Measurements from ENCODE around the gene EPS8L1.
A peak's percentile ranks its signal among the peaks of the same experiment; 100 is the strongest.

EPS8L1 gene

DNA sequence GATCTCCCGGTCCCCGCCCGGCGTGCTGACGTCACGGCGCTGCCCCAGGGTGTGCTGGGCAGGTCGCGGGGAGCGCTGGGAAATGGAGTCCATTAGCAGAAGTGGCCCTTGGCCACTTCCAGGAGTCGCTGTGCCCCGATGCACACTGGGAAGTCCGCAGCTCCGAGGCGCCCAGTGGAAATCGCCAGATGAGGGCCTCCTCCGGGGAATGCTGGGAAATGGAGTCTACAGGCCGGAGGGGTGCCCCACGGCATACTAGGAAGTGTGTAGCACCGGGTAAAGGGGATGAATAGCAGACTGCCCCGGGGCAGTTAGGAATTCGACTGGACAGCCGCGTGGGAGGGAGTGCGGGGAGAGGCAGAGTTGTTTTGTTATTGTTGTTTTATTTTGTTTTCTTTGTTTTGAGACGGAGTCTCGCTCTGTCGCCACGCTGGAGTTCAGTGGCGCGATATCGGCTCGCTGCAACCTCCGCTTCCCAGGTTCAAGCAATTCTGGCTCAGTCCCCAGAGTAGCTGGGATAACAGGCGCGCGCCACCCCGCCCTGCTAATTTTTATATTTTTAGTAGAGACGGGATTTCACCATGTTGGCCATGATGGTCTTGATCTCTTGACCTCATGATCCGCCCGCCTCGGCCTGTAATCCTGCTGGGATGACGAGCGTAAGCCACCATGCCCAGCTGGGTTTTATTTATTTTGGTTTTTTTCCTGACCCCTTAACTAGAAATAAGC, 42.2 kb downstream of the EPS8L1 start:
- peak; percentile 96 for DNase-seq

DNA sequence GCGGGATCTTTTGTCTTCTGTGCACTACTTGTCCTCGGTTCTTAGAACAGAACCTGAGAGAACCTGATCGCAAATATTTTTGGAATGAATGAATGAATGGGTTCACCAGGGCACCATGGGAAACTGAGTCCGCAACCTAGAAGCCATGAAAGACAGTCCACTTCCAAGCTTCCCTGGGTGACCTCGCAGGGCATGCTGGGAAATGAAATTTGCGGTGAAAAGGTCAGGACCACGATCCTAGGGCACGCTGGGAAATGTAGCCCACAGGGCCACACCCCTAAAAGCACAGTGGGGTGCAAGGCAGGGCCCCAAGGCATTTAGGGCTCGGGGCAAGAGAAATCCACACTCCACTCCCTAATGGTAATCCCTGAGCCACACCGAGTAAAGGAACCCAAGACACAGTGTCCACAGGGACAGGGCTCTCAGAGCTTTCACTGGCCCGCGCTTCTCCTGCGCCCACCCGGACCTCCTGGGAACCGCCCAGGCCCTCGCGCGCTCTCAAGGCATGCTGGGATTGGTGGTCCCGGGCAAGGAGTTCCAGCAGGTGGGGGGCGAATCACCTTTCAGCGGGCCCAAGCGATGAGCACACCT, 42.8 kb downstream of the EPS8L1 start:
- DNase-seq: no peak

DNA sequence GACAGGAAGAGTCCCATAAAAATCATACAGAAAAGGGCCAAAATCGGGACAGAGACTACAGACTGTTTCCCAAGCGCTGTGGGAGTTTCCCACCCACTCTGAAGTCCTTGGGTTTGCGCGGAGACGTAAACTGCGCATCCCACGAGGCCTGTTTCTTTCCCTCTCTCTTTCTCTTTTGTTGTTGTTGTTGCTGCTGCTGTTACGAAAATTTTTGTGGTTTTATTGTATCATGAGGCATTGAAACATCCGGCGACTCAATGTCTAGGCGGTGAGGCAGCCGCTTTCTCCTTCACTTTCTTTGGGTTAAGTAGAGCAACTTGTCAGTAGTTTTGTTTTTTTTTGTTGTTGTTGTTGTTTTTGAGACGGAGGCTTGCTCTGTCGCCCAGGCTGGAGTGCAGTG, 43.4 kb downstream of the EPS8L1 start:
- DNase-seq: no peak

DNA sequence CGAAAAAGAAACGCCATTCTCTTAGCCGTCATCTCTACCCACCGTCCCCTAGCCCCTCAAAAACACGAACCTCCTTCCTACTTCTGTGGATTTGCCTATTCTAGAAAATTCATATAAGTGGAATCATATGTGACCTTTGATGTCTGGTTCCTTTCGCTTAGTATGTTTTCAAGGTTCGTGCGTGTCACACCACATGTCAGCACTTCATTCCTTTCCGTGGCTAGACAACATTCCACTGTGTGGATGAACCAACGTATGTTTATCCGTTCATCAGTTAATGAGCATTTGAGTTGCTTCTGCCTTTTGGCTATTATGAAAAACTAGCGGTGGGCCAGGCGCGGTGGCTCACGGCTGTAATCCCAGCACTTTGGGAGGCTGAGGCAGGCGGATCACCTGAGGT, 55.8 kb downstream of the EPS8L1 start:
- no peak for DNase-seq

DNA sequence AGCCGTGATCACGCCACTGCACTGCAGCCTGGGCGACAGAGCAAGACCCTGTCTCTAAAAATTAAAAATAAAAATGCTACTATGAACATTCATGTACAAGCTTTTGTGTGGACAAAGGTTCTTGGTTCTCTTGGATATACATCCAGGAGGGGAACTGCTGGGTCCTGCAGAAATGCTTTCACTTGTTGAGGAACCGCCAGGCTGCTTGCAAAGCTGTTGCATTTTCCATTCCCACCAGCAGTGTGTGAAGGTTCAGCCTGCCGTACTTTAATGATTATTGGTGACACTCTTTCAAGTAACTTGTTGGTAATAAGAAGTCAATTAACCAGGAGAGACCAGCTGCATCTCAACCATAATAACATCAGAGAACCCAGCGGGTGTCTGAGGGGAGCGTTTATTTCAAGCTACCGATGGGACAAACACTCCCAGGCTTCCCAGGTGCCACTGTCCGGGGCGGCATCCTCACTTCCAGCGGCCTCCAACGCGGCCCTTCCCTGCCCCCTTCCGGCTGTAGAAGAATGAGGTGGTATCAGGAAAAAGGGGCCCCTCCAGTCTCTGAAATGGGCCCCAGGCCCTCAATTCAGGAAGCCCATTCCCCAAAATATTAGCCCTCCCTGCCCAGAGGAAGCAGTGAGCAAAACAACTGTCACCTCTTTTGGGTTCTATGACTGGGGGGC, 56.9 kb downstream of the EPS8L1 start:
- no peak for DNase-seq

DNA sequence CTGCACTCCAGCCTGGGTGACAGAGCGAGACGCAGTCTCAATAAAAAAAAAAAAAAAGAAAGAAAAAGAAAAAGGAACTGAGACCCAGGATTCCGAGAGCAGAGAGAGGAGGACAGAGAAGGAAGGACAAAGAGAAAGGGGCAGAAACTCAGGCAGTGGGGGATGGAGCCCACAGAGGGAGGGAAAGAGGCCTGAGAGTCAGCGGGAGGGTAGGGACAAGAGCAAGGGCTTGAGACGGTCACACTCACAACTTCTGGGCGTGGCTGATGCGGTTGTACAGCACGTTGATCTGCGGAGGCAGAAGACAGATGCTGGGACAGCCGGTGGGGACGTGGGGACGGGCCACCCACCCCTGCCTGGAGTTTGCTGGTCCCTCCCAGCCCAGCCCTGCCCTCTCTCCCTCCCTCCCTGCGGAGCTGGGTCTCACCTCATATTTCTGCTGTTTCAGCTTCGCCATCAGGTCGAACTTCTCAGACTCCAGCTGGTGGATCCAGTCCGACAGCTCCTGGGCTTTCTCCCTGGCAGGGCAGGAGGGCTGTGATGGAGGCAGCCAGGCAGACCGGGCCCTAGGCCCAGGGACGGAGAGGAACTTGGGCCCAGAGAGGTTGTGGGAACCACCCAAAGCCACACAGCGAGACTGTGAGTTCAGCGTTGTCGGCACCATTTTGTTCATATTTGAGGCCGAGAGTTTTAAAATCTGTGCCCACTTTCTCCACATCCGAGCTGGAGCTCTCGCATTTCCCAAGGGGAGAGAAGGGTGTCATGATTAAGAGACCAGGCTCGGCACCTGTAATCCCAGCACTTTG, 58.2 kb downstream of the EPS8L1 start:
- no peak for DNase-seq

DNA sequence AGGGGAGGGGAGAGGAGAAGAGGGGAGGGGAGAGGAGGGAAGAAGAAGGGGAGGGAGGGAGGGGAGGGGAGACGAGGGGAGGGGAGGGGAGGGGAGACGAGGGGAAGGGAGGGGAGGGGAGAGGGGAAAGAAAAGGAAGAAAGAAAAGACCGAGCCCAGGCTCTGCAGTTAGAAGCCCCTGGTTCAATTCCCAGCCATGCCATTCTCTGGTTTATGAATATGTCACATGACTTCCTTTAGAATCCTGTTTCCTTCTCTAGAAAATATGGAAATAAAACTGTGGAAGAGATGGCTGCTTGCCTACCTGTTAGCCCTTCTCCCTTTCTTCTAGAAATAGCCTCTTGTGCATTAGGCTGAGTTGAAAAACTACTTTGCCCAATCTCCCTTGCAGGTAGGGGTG, 59.1 kb downstream of the EPS8L1 start:
- no peak for DNase-seq

DNA sequence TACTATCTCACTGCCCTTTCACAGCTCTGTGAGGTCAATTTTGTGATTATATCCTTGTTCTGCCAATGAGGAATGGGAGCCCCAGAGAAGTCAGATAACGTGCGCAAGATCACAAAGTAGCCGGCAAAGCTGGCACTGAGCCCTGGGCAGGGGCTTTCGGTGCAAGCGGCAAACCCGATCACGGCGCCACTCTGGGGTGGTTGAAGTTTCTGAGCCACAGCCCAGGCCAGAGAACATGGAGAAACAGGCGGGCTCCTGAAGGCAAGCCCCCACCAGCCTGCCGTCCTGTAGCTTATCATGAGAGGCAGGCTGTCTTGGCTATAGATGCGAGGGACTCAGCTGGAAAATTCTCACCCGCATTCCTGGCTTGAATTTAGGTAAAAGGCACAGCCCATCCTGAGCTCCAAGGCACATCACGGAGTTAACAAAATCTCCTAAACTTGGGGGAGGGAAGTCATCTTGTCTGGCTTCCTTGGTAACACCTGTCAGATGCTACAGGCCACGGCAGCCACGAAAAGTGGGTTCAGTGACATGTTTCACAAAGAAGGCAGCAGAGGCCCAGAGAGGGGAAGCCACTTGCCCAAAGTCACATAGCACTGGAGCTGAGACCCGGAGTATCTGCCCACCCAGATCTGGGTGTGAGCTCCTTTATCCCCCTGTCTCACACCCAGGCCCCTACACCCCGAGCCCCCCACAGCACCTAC, 60.9 kb downstream of the EPS8L1 start:
- no peak for DNase-seq

Measured in NCI-H524 treated with DMSO at 0.1 percent for 48 hours (cell line).